GM12892 (cell line): ENCODE results near the gene XIRP1.

Experiments
- POLR2A ChIP-seq: IDR thresholded peaks from 2 replicates; pipeline ENCODE4 v1.6.1; 2011; ENCODE audit warnings: low read depth, low read length, control low read depth
- POLR2AphosphoS5 ChIP-seq: IDR thresholded peaks from 2 replicates; pipeline ENCODE4 v1.6.1; 2011; ENCODE audit warnings: low read depth, low read length, control low read depth

DNA sequence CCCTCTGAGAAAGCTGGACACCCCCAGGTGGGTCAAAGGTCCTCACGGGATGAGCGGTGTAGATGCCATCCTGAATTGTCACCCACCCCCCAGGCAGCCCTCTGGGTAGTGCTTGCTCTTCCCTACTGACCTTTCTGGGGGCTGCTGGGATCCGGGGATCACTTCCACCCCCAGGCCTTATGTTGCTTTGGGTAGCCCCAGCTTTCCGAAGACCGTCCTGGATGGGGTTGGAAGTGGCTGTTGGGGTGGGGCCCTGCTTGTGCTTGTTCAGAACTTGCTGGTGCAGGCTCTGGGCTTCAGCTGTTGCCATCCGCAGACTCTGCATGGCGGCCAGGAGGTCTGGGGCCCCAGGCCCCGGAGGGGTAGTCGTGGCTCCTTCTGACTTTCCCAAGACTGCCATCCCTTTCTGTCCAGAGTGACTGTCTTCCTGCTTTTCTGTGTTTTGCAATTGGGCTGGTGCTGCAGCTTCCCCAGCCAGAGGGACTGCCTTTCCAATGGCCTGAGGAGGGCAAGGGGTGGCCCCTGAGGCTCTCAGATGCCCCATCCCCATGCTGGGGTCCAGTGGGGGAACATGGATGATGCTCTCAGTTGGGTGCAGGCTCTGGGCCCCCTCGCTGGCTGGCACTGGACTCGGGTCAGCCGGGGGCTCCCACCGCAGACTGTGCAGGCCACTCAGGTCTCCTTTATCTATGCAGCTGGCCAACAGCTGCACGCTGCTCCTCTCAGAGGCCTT, 6.3 kb downstream of the XIRP1 start:
- no peak for TF ChIP-seq POLR2AphosphoS5
- TF ChIP-seq POLR2A, result no peak
